ENCODE measurements around the gene TAF10. TPM values are rescaled to one million over a fixed set of nuclear protein-coding genes. Genes with fewer than 3 reads are reported as not detected.

Gene TAF10
- total RNA-seq, 4 donors from 2014 or later, result 38.2 to 55.6 (median 40.3) TPM

DNA sequence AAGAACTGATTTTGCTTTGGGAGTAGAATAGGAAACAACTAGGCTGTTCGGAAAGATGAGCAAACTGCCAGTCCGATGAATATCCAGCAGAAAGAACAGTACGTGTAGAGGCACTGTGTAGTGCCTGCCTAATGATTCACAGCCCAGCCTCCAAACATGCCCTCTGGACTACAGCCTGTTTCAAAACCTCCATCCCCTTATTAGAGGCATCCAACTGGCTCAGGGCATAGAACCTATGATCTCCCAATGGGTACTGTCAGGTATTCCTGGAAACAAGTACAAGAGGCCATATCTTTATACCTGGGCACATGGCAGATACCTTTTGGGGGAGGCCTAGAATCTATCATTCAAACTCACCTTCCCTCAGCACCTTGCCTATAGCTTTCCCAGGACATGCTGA, 13.5 kb downstream of the TAF10 start:
- TF ChIP-seq, protein P1, sequence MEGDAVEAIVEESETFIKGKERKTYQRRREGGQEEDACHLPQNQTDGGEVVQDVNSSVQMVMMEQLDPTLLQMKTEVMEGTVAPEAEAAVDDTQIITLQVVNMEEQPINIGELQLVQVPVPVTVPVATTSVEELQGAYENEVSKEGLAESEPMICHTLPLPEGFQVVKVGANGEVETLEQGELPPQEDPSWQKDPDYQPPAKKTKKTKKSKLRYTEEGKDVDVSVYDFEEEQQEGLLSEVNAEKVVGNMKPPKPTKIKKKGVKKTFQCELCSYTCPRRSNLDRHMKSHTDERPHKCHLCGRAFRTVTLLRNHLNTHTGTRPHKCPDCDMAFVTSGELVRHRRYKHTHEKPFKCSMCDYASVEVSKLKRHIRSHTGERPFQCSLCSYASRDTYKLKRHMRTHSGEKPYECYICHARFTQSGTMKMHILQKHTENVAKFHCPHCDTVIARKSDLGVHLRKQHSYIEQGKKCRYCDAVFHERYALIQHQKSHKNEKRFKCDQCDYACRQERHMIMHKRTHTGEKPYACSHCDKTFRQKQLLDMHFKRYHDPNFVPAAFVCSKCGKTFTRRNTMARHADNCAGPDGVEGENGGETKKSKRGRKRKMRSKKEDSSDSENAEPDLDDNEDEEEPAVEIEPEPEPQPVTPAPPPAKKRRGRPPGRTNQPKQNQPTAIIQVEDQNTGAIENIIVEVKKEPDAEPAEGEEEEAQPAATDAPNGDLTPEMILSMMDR (IDR thresholded peaks at IDR 0.05; ENCODE audit: low read depth), result no peak

DNA sequence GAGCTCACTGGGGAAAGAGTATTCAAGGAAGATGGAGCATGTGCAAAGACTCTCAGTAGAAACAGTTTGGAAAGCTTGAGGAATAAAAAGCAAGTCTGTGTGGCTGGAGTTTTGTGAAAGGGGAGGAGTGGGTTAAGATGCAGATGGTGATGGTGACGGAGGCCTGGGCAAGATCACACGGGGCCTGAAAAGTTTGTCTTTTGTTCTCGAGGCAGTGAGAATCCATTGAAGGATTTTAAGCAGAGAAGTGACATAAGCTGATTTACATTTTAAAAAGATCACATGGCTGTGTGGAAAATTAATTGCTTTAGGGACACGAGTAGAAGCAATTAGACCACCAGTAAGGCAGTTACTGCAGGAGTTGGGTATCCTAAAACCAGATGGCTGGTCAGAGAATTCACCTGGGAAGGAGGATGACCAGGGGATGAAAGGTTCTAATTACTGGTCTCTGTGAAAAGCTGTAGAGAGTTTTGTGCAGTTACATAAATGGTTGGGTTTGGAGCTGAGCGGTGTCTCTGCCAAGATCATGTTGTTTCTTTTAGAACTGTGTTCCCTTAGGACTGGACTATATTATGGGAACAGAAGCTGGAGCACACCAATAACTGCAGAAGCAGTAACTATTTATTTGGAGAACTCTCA, 15.7 kb downstream of the TAF10 start:
- TF ChIP-seq, protein P1 (IDR thresholded peaks at IDR 0.05; ENCODE audit: low read depth), result no peak

DNA sequence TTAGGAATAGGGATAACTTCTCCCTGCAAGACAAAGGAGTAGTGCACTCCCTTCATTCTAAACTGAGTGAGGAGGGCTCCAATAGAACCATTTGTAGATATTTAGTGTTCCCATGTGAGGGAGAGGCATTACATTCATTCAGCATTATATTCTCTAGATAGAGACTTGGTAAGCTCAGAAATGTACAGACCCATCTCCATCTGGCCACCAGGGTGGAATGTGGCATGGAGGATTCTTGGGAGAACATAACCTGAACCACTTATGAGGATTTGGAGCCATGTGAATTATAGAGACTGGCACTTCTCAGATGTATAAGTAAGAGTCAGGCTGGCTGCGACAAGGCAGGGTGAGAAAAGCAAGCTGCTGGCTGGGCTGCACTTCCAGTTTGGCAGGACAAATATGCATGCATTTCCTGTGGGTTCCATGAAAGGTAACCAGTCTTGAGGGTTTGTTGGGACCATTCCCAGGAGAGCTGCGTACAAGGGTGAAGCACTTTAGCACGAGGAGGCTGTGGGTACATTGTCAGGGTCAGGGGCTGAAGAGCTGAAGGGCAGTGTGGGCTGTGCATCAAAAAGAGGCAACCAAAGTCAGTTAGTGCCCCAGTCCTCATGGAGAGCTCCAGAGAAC, 17.8 kb downstream of the TAF10 start:
- TF ChIP-seq, protein P1 (IDR thresholded peaks at IDR 0.05; ENCODE audit: low read depth), result no peak

DNA sequence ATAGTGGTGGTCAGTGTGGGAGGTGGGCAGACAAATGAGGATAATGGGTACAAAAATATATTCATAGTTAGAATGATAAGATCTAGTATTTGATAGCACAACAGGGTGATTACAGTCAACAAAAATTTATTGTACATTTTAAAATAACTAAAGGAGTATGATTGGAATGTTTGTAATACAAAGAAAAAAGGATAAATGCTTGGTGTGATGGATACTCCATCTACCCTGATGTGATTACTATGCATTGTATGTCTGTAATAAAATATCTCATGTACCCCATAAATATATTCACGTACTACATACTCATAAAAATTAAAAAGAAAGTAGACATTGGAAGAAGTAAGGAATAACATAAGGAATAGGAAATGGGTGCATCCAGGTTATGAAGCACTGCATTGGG, 24.0 kb downstream of the TAF10 start:
- TF ChIP-seq, protein P1 (IDR thresholded peaks at IDR 0.05; ENCODE audit: low read depth), result no peak

DNA sequence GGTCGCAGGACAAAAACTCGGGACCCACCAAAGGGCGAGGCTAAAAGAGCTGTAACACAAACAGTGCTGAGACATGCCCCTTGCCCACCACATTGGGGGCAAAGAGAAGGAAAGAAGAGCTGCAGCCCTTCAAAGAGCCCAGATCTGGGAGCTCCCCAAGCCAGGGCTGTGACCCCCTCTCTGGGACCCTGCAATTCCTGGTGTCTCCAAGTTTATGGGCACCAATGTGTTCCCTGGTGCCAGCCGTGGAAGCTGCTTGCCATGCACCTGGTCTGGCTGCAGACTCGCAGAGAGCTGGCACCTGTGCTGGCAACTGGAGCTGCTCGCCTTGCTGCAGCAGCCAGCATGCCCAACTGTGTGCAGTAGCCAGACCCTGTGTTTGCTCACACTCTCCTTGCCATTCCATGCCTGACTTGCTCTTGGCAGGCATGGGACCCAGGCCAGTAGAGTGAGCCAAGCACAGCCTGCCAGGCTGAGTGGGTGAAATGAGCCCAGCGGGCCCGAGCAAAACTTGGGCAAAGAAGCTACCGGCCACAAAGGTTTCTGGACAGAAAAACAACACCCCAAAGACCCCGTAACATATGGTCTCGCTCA, 24.6 kb downstream of the TAF10 start:
- TF ChIP-seq, protein P1 (IDR thresholded peaks at IDR 0.05; ENCODE audit: low read depth), result no peak

DNA sequence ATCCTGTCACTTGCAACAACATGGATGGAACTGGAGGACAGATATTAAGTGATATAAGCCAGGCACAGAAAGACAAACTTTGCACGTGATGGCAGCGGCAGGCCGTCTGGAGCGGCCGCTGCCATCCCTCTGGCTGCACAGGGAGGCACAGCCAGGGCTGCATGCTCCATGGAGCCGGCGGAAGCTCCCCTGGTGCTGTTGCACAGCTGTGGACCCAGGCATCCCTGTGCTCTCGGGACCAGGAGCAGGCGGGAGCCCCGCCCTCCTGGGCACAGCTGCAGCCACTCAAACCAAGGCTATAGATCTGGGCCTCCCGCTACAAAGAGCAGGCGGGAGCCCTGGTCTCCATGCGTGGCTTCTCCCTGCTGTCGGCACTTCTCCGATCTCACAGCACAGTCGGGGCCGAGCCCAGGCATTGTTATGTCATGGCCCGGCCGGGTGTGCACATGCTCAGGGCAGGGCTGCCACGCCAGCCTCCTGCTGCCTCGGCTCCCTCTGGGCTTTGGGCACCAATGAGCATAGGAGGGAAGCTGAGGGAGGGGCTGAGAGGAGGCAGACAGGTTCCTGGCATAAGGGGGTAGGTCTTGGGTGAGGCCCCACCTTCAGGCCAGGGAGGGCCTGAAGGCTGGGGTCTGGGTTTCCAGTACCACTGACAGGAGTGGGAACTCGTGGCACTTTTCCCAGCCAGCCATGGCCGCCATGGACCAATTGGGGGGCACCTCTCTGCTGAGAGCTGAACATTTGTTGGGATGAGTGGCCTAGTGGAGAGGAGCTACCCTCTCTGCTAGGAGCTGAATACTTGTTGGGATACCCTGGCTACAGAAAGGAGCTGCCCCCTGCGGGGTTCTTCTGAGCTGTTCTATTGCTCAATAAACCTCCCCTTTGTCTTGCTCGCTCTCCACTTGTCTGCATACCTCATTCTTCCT, 25.3 kb downstream of the TAF10 start:
- TF ChIP-seq, protein P1 (IDR thresholded peaks at IDR 0.05; ENCODE audit: low read depth), result no peak

Measured in subcutaneous adipose tissue (tissue), 4 donors.